Activated T-cell treated with anti-CD3 and anti-CD28 coated beads for 48 hours (primary cell): ENCODE measurements around the gene PCIF1.
"Not testable (repeated sequence)": the region's sequence is repeated elsewhere in the genome, so short reads cannot be mapped to it uniquely, and the experiment has no call there.

Experiments
- DNase-seq: peaks from one replicate; pipeline ENCODE4 v3.0.0-alpha.2; 2020; ENCODE audit warnings: low read depth

Gene PCIF1

DNA sequence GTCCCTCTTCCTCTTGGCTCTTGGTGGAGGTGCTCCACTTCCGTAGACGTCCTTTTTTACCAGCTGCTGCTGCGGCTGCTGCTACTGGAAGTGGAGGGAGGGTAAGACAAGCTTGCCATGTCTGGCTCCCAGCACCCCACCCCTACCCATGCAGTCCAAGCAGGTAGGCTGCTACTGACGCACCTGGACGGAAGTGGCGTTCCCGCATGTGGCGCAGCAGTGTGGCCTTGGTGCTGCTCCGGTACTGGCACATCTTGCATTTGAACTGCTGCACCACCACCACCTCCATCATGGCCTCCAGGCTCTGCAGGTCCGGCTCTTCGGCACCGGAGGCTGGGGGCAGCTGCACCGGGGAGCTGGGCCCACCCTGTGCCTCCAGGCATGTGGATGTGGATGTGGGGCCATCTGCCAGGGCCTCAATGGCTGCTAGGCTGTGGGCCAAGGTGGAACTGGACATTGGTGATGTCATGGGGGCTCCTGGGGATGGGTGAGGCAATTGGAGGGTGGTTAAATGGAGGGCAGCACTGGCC, 33.1 kb downstream of the PCIF1 start:
- DNase-seq, result no peak

DNA sequence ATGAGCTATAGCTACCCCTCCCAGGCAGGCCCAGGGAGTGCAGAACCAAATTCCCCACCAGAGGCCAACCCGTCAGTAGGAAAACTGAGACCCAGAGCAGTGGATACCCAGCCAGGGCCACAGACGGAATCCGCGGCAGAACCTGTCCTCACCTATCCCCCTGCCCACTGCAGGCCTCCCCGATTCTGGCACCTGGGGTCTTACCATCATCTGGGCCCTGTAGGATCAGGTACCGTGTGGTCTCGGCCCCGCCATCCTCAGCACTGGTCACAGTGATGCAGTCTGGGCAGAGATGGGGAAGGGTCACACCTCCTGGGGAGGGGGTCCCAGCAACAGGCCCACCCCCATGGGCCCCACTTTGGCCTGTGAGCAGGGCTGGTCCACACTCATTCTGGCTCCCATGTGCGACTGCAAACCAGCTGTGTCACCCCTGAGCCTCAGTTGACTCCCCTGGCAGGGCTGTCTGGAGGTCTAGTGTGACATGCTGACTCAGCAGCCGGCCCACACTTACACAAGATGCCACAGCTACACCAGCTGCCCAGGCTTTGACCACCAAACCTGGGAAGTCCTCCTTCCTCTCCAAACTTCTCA, 33.7 kb downstream of the PCIF1 start:
- no peak for DNase-seq

DNA sequence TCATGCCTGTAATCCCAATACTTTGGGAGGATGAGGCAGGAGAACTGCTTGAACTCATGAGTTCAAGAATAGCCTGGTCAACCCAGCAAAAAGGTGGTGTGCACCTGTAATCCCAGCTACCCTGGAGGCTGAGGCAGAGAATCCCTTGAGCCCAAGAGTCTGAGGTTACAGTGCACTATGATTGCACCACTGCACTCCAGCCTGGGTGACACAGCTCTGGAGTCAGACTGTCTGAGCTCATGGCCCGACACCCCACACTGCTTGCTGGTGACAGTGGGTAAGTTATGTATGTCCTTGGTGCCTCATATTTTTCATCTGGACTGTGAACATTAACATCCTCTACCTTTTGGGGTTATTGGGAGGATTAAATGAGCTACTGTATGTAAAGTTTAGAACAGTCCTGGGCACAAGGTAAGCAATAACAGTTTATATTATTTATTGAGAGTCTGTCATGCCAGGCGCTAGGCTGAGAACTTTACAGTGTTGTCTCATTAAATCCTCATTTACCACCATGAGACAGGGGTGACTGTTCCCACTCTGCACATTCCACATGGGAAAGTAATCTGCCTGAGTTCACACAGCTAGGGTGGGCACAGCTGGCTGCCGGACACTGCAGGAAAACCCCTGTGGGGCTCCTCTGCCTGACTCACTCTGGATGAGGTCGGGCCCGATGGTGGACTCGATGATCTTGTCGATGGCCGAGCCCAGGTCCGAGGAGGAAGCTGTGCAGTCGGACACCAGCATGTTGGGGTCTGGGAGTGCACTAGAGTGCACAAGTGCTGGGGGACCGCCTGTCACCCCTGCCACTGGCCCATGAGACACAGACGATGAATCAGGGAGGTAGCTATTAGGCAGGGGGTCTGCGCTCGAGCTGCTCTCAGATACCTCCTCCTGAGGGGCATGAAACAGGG, 34.6 kb downstream of the PCIF1 start:
- no peak for DNase-seq

DNA sequence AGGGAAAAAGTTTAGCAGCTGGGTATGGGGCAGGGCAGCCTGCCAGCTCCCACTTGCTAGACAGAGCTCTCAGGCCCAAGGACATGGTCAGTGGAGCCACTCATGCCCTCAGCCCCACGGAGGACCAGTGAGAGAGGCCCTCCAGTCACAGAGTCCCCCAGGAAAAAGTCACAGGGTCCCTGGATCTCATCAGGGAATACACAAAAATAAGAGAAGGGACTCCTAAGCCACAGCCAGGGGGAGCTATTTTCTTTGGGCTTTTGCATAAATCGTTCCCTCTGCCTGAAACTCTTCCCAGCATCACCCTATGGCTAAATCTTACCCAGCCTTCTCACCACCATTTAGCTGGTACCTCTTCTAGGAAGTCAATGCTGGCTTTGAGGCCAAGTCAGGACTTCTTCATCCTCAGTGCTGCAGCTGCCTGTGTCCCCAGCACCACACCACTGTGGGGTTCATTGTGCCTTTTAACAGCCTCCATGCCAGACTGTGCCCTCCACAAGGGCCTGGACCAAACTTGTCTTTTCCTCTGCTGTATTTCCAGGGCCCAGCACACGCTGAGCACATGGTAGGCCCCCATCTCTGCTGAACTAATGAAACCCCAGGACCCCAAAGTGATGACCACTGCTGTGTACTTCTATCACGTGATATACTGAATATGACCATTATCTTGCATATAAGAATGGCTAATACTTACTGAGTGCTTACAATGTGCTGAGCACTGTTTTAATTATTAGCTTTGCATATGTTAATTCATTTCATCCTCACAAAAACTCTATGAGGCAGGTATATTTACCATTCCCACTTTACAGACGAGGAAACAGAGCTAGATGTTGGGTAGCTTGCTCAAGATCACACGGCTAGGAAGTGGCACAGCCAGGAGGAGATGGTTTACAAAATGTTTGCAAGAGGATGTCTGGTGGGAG, 35.5 kb downstream of the PCIF1 start:
- DNase-seq, result no peak

DNA sequence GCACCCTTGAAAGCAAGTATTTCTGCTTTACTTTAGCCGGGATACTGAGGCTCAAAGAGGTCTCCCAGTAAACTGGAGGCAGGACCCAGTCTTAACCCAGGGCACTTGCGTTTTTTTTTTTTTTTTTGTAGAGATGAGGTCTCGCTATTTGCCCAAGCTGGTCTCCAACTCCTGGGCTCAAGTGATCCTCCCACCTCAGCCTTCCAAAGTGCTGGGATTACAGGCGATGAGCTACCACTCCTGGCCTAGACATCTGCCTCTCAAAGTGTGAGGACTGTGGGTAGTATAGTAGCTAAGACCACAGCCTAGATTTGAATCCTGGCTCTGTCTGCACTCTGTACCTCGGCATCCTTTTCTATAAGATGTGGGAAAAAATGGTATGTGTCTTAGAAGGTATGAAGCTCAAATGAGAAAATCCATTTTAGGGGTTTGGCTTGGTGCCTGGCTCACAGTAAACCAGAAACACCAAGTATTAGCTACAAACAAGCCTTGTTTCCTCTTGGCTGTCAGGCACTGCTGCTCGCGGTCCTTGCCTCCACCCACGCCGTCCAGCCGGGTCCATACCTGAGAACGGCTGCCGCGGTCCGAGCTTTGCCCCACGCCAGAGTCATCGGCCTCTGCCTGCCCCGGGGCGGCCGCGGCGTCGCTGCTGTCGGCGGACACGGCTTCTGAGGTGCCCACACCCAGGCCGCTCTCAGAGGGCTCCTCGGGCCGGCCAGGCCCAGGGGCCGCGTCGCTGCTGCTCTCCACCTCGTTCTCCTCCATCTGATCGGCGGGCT, 36.4 kb downstream of the PCIF1 start:
- DNase-seq, result no peak

DNA sequence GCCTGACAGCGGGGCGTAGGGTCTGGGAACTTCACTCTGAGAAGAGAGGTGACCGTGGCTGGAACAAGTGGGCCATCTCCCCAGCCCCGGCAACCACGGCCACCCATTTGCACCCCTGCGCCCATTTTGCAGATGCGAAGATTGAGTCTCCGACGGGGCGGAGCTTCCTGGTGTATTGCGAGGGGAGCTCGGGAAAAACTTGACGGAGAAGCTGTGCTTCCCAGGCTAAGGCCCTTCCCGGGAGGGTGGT, 36.9 kb downstream of the PCIF1 start:
- no peak for DNase-seq

DNA sequence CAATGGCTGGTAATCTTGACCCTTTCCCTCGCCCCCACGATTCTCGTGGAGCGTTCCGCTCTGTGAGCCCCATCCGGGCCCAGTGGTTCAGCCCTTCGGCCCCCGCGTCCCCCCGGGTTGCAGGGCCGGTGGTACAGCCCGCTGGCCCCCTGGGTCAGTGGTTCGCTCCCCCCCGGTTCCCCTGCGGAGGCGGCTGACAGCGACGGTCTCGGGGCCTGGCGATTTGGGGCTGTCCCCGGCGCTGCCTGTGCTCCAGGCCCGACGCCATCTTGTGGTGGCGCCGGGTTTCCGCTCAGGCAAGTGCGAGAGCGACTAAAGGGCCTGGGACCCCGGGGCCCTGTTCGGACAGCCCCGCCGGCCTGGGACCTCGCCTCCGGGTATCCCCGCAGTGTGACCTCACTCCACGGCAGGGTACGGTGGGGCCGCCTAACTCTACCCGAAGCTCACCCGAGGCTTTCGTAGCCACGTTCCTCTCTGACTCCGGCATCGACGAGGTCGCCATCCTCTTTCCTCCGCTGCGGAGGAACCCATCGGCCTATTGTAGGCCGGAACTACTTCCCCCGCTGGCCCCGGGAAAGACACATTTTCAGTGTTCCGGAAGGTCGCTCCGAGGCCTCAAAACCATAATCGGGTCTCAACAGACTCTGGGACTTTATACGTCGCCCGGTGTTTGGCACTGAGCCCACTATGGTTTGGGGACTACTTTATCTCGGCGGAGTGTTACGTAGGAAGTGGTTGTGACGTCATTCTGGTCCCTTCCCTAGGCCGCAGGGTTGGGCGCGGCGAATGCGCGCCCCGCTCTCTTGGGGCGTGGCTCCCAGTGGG, 37.4 kb downstream of the PCIF1 start, which contains the start of gene ZNF335:
Gene ZNF335, minus strand, starts transcription at position 529 of the 825 bp plus-strand sequence. CDS start 793 bp downstream, outside the sequence.
- DNase-seq, result peak; percentile 93

DNA sequence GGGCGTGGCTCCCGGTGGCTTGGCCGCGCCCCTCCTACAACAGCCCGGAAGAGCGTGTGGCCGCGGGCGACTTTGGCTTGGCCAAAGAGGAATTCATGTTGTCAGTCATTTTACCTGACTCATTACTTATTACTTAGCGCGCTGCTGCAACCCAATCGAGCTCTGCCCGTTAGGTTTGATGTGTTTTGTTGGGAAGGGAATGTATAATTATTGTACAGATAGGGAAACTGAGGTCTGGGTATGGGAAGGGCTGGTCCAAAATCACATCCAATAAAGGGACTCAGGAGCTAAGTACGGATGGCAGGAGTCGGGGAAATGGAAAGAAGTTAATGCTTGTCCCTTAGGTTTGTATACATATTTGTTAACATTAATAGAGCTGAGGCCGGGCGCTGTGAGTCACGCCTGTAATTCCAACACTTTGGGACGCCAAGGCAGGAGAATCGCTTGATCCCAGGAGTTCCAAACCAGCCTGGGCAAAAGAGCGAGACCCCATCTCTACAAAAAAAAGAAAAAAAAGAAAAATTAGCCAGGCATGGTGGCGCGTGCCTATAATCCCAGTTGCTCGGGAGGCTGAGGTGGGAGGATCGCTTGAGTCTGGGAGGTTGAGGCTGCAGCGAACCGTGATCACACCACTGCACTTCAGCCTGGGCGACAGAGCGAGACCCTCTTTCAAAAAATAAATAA, 38.2 kb downstream of the PCIF1 start:
- DNase-seq, result peak; percentile 95

DNA sequence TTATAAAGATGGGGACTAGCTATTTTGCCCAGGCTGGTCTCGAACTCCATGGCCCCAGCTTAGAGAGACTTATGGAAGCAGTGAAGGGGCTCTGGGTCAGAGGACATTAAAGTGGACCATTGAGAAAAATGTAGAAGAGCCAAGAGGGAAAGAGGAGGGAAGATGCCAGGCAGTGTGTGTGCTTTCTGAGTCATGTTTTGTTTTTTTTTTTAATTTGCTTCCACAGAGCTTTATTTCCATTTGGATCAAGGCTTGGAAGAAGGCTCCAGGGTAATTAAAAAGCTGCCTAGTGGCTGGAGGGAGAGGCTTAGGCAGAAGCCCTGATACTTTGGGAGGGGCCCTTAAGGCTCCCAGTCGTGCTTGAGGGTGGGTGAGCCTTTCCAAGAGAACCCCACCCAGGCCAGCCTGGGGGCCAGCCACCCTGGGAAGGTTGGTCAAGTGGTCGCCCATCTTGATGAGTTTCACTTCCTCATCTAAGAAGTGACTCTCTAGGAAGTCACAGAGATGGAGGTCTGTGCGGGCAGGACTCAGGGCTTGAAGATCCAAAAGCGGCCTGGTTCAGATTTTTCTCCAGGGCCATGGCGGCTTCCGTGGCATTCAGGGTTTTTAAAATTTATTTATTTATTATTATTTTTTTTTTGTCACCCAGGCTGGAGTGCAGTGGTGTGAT, 40.5 kb downstream of the PCIF1 start:
- no peak for DNase-seq

DNA sequence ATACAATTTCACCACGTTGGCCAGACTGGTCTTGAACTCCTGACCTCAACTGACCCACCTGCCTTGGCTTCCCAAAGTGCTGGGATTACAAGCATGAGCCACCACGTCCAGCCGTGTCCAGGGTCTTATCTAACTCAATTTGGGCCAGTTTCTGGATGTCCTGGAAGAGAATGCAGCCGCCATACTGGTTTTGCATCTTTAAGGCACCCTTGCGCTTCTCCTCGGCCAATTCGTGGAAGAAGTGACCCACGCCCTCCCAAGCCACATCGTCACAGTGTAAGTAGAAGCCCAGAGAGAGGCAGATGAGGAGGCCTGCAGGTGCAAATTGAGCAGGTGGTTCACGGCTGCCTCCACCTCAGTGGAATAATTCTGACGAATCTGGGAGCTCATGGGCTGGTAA, 41.2 kb downstream of the PCIF1 start:
- DNase-seq, result no peak

DNA sequence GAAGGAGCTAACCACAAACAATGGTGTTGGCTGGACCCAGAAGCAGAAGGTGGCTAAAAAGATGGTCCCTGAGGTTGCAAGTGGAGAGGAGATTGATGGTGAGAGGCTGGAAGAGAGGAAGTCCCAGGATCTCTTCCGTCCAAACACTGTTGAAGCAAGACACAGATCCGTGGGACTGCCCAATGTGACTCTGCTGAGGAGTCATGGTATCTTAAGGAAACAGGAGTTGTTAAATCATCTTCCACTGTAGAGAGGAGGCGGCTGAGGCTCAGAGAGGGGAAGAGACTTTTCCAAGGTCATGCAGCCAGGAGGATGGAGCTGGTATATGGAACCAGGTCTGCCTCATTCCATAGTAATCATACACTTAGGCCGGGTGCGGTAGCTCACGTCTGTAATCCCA, 41.6 kb downstream of the PCIF1 start:
- no peak for DNase-seq

DNA sequence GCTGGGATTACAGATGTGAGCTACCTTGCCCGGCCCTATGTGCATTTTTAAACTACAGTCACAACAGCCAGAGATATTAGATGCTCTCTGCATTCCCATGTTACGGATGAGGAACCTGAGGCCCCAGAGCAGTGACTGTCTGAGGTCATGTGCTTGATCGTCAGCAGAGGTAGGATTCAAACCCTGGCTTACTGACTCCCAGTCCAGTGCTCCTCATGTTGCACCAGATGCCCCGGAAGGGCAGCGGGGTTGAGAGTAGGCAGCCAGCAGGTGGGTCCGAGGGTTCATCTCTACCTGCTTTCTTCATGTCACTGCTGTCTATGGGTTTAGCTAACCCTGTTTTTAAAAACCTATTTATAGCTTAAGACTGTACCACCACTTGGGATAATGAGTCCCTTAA, 46.8 kb downstream of the PCIF1 start:
- no peak for DNase-seq

DNA sequence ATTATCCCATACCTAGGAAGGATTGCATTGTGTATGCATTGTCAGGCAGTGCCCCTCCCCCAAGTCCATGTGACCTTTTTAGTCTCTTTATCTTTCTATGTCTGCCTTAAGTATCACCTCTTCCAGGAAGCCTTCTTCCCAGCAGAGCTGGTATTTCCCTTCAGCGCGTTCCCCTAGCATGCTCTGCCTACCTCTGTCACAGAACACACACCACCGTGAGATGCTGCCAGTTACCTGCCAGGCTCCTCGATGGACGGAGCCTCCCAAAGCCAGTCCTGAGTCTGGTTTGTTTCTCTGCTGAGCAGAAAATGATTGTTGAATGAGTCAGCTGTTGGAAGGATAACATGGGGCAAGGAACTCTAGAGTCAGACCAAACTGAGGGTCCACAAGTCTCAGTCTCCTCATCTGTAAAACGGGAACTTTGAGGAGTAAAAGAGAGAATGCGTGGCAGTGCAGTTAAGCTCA, 48.8 kb downstream of the PCIF1 start:
- no peak for DNase-seq

DNA sequence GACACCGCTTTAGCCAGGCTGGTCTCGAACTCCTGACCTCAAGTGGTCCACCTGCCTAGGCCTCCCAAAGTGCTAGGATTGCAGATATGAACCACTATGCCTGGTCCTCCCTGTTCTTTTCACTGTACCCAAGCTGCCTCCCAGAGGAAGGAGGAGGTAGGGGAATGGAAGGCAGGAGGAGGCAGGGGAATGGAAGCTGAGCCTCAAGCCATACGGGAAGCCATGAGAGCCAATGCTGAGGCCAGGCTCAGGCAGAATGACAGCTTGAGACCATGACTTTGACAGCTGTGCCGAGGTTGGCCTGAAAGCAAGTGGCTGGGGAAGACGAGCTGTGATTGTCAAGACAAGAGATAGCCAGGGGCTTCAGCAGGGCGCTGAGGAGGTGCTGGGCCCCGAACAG, 51.1 kb downstream of the PCIF1 start:
- DNase-seq, result no peak

DNA sequence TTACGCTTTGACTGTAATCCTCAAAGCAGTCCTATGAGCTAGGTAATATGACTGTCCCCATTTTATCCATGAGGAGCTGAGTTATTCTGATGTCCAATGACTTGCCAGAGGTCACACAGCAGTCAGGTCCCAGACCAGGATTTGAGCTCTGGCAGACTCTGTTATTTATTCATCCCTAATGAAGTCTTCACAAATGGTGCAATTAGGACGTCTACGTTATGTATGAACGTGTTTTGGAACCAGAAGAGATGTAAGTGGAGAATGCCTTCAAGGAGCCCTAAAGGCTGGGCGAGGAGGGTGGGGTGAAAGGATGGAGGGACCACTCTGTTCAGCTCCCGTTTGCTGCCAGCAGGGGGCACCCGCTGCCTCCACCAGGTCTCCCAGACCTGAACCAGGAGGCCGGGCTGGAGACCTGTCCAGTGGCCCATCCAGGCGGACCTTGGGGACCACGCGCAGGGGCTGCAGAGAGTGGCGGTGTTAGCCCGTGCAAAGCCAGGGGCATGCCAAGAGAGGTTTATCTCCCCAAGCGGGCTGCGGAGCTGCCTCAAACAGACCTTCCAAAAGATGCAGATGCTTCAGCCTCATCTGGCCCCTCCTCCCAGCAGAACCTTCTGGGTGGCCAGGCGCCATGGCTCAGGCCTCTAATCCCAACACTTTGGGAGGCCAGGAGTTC, 52.8 kb downstream of the PCIF1 start:
- DNase-seq, result peak; percentile 77

DNA sequence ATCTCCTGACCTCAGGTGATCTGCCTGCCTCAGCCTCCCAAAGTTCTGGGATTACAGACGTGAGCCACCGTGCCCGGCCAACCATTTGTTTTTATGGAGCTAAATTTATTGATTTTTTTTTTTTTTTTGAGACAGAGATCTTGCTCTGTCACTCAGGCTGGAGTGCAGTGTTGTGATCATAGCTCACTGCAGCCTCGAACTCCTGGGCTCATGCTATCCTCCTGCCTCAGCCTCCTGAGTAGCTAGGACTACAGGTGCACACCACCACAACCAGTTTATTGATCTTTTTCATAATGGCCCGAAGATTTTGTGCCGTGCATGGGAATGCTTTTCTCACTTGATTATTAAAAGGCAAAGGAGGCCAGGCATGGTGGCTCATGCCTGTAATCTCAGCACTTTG, 54.3 kb downstream of the PCIF1 start:
- DNase-seq, result not testable (repeated sequence)

DNA sequence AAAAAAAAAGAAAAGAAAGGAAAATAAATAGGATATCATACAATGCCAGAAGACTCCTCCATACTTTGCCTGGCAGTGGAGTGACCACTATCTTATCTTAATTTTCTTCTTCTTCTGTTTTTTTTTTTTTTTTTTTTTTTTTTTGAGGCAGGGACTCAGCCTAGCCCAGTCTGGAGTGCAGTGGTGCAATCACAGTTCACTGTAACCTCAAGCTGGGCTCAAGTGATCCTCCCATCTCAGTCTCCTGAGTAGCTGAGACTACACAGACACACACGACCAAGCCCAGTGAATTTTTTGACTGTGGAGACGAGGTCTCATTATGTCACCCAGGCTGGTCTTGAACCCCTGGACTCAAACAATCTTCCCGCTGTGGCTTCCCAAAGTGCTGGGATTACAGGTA, 57.1 kb downstream of the PCIF1 start:
- DNase-seq, result no peak

DNA sequence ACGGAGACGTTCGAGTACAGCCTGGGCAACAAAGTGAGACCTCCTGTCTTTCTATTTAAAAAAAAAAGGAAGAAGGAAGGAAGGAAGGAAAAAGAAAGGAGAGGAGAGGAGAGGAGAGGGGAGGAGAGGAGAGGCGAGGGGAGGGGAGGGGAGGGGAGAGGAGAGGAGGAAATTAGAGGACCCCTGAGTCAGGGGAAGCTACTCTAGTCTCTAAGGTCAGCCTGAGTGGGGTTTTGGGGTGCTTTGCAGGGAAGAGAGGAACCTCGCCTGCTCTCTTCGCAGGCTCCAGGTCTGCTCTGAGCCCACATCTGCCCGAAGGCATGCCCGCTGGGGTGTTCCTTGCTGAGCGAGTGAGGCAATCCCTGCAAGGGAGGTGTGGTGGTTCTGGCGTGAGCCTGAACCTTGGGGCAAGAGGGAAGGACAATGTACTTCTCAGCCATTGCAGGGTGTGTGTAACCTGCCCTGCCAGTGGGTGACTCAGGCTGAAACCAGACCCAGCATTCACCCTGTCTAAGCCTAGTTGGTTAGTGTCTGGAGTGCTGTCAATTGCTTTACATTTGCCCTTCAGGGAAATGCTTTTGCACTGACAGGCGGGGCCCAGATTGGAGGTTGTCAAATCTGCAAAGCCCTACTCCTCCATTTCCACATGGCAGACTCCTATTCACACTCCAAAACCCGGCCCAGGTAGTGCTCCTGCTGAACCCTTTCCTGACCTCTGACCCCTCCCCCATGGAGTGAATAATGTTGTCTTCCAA, 58.9 kb downstream of the PCIF1 start:
- DNase-seq, result no peak
